Ascending aorta (tissue), 2 donors: ENCODE results near the gene DDX39A. TPM values are rescaled to one million over a fixed set of nuclear protein-coding genes. Genes with fewer than 3 reads are reported as not detected.
"Not testable (repeated sequence)": the region's sequence is repeated elsewhere in the genome, so short reads cannot be mapped to it uniquely, and the experiment has no call there.

ENCODE experiments used
- DNase-seq, 2 donors: peaks; one replicate each; pipeline ENCODE4 v3.0.0-alpha.2; 2019; ENCODE audit warnings: low spot score in 2 of 2
- H3K27ac ChIP-seq, 2 donors: fragments of 200-600 bp; sonication (generic); one replicate each; pipeline ENCODE4 v1.5.1; 2016 to 2017; ENCODE audit warnings: mild to moderate bottlenecking in 1 of 2
- H3K27me3 ChIP-seq: fragments of 200-600 bp; sonication (generic); one replicate; pipeline ENCODE4 v1.5.1; 2017
- H3K36me3 ChIP-seq, 2 donors: fragments of 200-600 bp; sonication (generic); one replicate each; pipeline ENCODE4 v1.5.1; 2016
- H3K4me1 ChIP-seq, 2 donors: fragments of 200-600 bp; sonication (generic); one replicate each; pipeline ENCODE4 v1.5.1; 2016 to 2017; ENCODE audit warnings: mild to moderate bottlenecking in 1 of 2
- H3K4me3 ChIP-seq, 2 donors: fragments of 200-600 bp; sonication (generic); one replicate each; pipeline ENCODE4 v1.5.1; 2016 to 2017; ENCODE audit warnings: mild to moderate bottlenecking in 1 of 2
- H3K9me3 ChIP-seq, 2 donors: fragments of 200-600 bp; sonication (generic); one replicate each; pipeline ENCODE4 v1.5.1; 2016
- CTCF ChIP-seq, 3 experiments: fragments of 200-600 bp in 2 of 3; fragments of 450-650 bp in 1 of 3; sonication (generic) in 2 of 3; IDR thresholded peaks; one replicate each; pipeline ENCODE4 v1.5.1; 2016 to 2019; ENCODE audit warnings: antibody characterized with exemption in 3 of 3, mild to moderate bottlenecking in 1 of 3, moderate library complexity in 1 of 3
- intact Hi-C: fragments of 100-400 bp; cut with DNase I; formaldehyde crosslinking; loops from one replicate; pipeline ENCODE4 v1.15.1; 2023
- total RNA-seq: library from RNA; depleted of rRNA; stranded (reverse); fragments of >200 nt; gene quantifications from one replicate; pipeline ENCODE4 v1.1.0, GENCODE V29; 2016

DDX39A gene
- total RNA-seq, 1 donor from 2014 or later: 83.4 TPM

GRCh38 chr19:14405758-14406644, 13.1 kb downstream of the DDX39A start:
- Histone ChIP-seq H3K4me1 (peaks cover 2 to 8% of the 10 kb centered on the region in 2 donors), H3K36me3 (peaks cover 95 to 100% of the 10 kb centered on the region in 2 donors), H3K27ac (peak overlapping the region; percentile 71 to 75), H3K4me3 (no peak overlapping the region), H3K27me3 (no peaks in the 10 kb centered on the region), H3K9me3 (no peaks in the 10 kb centered on the region)
- DNase-seq: peak; percentile 31 to 89
- intact Hi-C loops: loop anchor here (1.0 to 5.0 kb wide), 4 partner anchors 23 to 269 kb away; partner anchors contain the start of gene ASF1B
- TF ChIP-seq CTCF (IDR thresholded peaks at IDR 0.05): peak; percentile 90 to 97 (median 94)

GRCh38 chr19:14405380-14405757, 13.8 kb downstream of the DDX39A start:
- no peak for TF ChIP-seq CTCF (IDR thresholded peaks at IDR 0.05)
- Histone ChIP-seq H3K27me3 (no peaks in the 10 kb centered on the region), H3K36me3 (peaks cover 95 to 100% of the 10 kb centered on the region in 2 donors), H3K27ac (peak overlapping the region; percentile 71 to 75), H3K4me1 (peaks cover 2 to 8% of the 10 kb centered on the region in 2 donors), H3K9me3 (no peaks in the 10 kb centered on the region), H3K4me3 (no peak overlapping the region)
- intact Hi-C loops: loop anchor here (5.0 kb wide), 1 partner anchor 58 kb away; no protein-coding TSS in a partner anchor
- DNase-seq: no peak

- no peak overlapping the region for H3K27ac ChIP-seq
- intact Hi-C loops: no loop called here
- H3K4me1 ChIP-seq: peaks cover 2 to 8% of the 10 kb centered on the region in 2 donors
- TF ChIP-seq CTCF (IDR thresholded peaks at IDR 0.05): no peak
- H3K9me3 ChIP-seq: no peaks in the 10 kb centered on the region
- peaks cover 94 to 99% of the 10 kb centered on the region in 2 donors for H3K36me3 ChIP-seq
- H3K4me3 ChIP-seq: no peak overlapping the region
- H3K27me3 ChIP-seq: no peaks in the 10 kb centered on the region
- no peak for DNase-seq
These were observed 14.8 kb downstream of the DDX39A start for GRCh38 chr19:14404312-14404711.

- H3K4me3 ChIP-seq, H3K4me1 ChIP-seq, H3K27me3 ChIP-seq, H3K9me3 ChIP-seq, DNase-seq, intact Hi-C loops: not testable (repeated sequence)
- peaks cover 94 to 98% of the 10 kb centered on the region in 2 donors for H3K36me3 ChIP-seq
- peak overlapping the region in 1 of 2 donors; percentile 75 for H3K27ac ChIP-seq
These were observed 15.8 kb downstream of the DDX39A start for GRCh38 chr19:14403145-14403930.

GRCh38 chr19:14402332-14403144, 16.6 kb downstream of the DDX39A start:
- intact Hi-C loops: no loop called here
- Histone ChIP-seq H3K9me3 (no peaks in the 10 kb centered on the region), H3K27ac (peak overlapping the region; percentile 28 to 75), H3K36me3 (peaks cover 90 to 95% of the 10 kb centered on the region in 2 donors), H3K4me1 (peaks cover 2 to 8% of the 10 kb centered on the region in 2 donors), H3K4me3 (no peak overlapping the region), H3K27me3 (no peaks in the 10 kb centered on the region)
- no peak for TF ChIP-seq CTCF (IDR thresholded peaks at IDR 0.05)
- DNase-seq: peak; percentile 43 to 87
